HL-60 (cell line): ENCODE results near the gene EHBP1L1.

Experiments used
- DNase-seq, 2 experiments: peaks; one replicate each; pipeline ENCODE4 v3.0.0-alpha.2; 2010 to 2020; ENCODE audit warnings: low read depth in 1 of 2, low spot score in 1 of 2
- H3K27ac ChIP-seq: fragments of 250-450 bp; sonication (Bioruptor Pico); replicated peaks from 2 replicates; pipeline ENCODE4 v1.5.1; 2020; ENCODE audit warnings: mild to moderate bottlenecking, moderate library complexity
- H3K27me3 ChIP-seq: fragments of 250-450 bp; sonication (Bioruptor Pico); 2 replicates; pipeline ENCODE4 v1.5.1; 2021; ENCODE audit warnings: mild to moderate bottlenecking, moderate library complexity; ENCODE audit not compliant: insufficient read depth, poor library complexity, severe bottlenecking
- H3K4me3 ChIP-seq: replicated peaks from 2 replicates; pipeline ENCODE4 v1.5.1; 2011; ENCODE audit warnings: mild to moderate bottlenecking, control low read depth, low read length; ENCODE audit not compliant: insufficient read depth
- GABPA ChIP-seq: IDR thresholded peaks from 2 replicates; pipeline ENCODE4 v1.6.1; 2012; ENCODE audit warnings: low read depth
- POLR2AphosphoS5 ChIP-seq: IDR thresholded peaks from 2 replicates; pipeline ENCODE4 v1.6.1; 2012; ENCODE audit warnings: low read depth
- SPI1 ChIP-seq: IDR thresholded peaks from 2 replicates; pipeline ENCODE4 v1.6.1; 2012; ENCODE audit warnings: low read depth, mild to moderate bottlenecking, borderline replicate concordance
- TF ChIP-seq, protein P1 (sequence below): IDR thresholded peaks from one replicate; pipeline ENCODE4 v1.5.1; 2011; ENCODE audit warnings: low read length, control low read depth, inconsistent platforms; ENCODE audit not compliant: insufficient read depth
- TF ChIP-seq, protein P2 (sequence below): IDR thresholded peaks from 2 replicates; pipeline ENCODE4 v1.6.1; 2012; ENCODE audit warnings: low read depth; ENCODE audit not compliant: insufficient replicate concordance

EHBP1L1 gene

DNA sequence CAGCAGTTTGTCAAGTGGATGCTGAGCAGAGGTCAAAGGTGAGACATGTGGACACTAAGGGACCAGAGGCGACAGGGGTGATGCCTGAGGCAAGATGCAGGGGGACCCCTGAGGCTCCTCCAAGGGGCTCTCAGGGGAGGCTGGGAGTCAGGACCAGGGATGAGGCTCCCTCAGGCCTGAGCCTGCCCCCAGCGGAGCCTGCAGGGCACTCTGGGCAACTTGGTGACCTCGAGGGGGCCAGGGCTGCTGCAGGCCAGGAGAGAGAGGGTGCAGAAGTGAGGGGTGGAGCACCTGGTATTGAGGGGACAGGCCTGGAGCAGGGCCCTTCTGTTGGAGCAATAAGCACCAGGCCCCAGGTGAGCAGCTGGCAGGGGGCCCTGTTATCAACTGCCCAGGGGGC, 6.1 kb downstream of the EHBP1L1 start:
- H3K27me3 ChIP-seq, result no peaks in the 10 kb centered on the region
- H3K4me3 ChIP-seq, result no peak overlapping the region
- TF ChIP-seq, protein P1, sequence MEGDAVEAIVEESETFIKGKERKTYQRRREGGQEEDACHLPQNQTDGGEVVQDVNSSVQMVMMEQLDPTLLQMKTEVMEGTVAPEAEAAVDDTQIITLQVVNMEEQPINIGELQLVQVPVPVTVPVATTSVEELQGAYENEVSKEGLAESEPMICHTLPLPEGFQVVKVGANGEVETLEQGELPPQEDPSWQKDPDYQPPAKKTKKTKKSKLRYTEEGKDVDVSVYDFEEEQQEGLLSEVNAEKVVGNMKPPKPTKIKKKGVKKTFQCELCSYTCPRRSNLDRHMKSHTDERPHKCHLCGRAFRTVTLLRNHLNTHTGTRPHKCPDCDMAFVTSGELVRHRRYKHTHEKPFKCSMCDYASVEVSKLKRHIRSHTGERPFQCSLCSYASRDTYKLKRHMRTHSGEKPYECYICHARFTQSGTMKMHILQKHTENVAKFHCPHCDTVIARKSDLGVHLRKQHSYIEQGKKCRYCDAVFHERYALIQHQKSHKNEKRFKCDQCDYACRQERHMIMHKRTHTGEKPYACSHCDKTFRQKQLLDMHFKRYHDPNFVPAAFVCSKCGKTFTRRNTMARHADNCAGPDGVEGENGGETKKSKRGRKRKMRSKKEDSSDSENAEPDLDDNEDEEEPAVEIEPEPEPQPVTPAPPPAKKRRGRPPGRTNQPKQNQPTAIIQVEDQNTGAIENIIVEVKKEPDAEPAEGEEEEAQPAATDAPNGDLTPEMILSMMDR, result no peak
- TF ChIP-seq SPI1 (no peak), GABPA (no peak), POLR2AphosphoS5 (no peak)
- TF ChIP-seq, protein P2, sequence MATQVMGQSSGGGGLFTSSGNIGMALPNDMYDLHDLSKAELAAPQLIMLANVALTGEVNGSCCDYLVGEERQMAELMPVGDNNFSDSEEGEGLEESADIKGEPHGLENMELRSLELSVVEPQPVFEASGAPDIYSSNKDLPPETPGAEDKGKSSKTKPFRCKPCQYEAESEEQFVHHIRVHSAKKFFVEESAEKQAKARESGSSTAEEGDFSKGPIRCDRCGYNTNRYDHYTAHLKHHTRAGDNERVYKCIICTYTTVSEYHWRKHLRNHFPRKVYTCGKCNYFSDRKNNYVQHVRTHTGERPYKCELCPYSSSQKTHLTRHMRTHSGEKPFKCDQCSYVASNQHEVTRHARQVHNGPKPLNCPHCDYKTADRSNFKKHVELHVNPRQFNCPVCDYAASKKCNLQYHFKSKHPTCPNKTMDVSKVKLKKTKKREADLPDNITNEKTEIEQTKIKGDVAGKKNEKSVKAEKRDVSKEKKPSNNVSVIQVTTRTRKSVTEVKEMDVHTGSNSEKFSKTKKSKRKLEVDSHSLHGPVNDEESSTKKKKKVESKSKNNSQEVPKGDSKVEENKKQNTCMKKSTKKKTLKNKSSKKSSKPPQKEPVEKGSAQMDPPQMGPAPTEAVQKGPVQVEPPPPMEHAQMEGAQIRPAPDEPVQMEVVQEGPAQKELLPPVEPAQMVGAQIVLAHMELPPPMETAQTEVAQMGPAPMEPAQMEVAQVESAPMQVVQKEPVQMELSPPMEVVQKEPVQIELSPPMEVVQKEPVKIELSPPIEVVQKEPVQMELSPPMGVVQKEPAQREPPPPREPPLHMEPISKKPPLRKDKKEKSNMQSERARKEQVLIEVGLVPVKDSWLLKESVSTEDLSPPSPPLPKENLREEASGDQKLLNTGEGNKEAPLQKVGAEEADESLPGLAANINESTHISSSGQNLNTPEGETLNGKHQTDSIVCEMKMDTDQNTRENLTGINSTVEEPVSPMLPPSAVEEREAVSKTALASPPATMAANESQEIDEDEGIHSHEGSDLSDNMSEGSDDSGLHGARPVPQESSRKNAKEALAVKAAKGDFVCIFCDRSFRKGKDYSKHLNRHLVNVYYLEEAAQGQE, result no peak
- DNase-seq, result no peak
- H3K27ac ChIP-seq, result no peak overlapping the region

DNA sequence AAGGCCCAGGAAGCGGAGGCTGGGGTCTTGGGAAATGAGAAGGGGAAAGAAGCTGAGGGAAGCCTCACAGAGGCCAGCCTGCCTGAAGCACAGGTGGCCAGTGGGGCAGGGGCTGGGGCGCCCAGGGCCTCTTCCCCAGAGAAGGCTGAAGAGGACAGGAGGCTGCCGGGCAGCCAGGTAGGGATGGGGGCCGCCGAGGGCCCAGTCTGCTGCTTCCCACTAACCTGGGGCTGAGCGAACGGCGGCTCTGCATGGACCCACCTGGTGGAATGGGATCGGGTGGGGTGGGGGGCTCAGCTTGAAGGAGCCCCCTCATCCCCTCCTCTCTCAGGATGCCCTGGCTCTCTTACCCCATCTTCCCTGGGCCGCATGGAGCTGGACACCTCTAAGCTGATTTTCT, 7.7 kb downstream of the EHBP1L1 start:
- TF ChIP-seq GABPA, result no peak
- TF ChIP-seq SPI1, result no peak
- TF ChIP-seq POLR2AphosphoS5, result no peak
- TF ChIP-seq, protein P2, result no peak
- TF ChIP-seq, protein P1, result no peak
- H3K4me3 ChIP-seq, result no peak overlapping the region
- H3K27ac ChIP-seq, result no peak overlapping the region
- DNase-seq, result no peak
- H3K27me3 ChIP-seq, result no peaks in the 10 kb centered on the region

DNA sequence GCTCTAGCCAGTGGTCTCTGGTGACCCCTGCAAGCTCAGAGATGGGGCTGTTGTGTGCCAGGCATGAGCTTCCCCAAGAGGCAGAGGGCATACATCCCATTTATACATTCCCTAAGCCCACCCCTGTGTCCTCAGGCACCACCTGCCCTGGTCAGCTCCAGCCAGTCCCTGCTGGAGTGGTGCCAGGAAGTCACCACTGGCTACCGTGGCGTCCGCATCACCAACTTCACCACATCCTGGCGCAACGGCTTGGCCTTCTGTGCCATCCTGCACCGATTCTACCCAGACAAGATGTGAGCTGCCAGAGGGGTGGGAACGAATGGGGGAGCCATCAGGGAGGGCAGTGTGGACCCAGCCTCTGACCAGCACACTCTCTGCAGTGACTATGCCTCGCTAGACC, 8.3 kb downstream of the EHBP1L1 start:
- TF ChIP-seq GABPA (no peak), POLR2AphosphoS5 (no peak), SPI1 (no peak)
- TF ChIP-seq, protein P2, result no peak
- TF ChIP-seq, protein P1, result no peak
- no peak for DNase-seq
- no peak overlapping the region for H3K4me3 ChIP-seq
- no peak overlapping the region for H3K27ac ChIP-seq
- H3K27me3 ChIP-seq, result no peaks in the 10 kb centered on the region
